ENCODE results near the gene PRR22. TPM values are rescaled to one million over a fixed set of nuclear protein-coding genes. Genes with fewer than 3 reads are reported as not detected.
"Not testable (repeated sequence)": the region's sequence is repeated elsewhere in the genome, so short reads cannot be mapped to it uniquely, and the experiment has no call there.

Gene PRR22
- total RNA-seq, 1 donor = 0.09 TPM

DNA sequence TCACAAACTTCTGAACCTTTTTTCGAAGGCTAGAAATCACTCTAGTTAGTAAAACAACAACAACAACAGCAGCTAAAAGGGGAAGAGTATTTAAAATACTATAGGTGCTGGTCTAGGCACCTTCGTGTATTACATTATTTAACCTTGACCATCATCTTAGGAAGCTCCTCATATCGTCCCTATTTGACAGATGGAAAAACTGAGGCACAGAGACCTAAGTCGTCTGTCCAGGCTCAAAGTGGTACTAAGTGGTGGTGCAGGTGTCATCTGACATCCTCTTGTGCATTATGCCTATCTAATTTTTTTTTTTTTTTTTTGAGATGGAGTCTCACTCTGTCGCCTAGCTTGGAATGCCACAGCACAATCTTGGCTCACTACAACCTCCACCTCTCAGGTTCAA lies 35.0 kb downstream of the PRR22 start:
- TF ChIP-seq, protein P1, sequence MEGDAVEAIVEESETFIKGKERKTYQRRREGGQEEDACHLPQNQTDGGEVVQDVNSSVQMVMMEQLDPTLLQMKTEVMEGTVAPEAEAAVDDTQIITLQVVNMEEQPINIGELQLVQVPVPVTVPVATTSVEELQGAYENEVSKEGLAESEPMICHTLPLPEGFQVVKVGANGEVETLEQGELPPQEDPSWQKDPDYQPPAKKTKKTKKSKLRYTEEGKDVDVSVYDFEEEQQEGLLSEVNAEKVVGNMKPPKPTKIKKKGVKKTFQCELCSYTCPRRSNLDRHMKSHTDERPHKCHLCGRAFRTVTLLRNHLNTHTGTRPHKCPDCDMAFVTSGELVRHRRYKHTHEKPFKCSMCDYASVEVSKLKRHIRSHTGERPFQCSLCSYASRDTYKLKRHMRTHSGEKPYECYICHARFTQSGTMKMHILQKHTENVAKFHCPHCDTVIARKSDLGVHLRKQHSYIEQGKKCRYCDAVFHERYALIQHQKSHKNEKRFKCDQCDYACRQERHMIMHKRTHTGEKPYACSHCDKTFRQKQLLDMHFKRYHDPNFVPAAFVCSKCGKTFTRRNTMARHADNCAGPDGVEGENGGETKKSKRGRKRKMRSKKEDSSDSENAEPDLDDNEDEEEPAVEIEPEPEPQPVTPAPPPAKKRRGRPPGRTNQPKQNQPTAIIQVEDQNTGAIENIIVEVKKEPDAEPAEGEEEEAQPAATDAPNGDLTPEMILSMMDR (IDR thresholded peaks at IDR 0.05; ENCODE audit: insufficient read depth, low read length) = no peak
- H3K4me3 ChIP-seq (ENCODE audit: low read depth, low read length) = no peak overlapping the region
- no peak for DNase-seq (ENCODE audit: low read depth)

DNA sequence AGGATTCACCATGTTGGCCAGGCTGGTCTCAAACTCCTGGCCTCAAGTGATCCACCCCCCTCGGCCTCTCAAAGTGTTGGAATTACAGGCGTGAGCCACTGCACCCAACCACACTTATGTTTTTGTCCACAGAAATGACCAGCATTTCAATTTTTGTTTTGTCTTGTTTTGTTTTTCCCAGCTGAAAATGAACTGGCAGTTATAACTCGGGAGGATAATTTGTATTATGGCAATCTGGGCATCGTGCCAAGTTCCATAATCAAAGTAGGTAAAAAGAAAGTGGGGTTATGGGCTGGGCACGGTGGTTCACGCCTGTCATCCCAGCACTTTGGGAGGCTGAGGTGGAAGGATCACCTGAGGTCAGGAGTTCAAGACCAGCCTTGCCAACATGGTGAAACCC lies 35.6 kb downstream of the PRR22 start:
- not testable (repeated sequence) for DNase-seq (ENCODE audit: low read depth); H3K4me3 ChIP-seq (ENCODE audit: low read depth, low read length)

DNA sequence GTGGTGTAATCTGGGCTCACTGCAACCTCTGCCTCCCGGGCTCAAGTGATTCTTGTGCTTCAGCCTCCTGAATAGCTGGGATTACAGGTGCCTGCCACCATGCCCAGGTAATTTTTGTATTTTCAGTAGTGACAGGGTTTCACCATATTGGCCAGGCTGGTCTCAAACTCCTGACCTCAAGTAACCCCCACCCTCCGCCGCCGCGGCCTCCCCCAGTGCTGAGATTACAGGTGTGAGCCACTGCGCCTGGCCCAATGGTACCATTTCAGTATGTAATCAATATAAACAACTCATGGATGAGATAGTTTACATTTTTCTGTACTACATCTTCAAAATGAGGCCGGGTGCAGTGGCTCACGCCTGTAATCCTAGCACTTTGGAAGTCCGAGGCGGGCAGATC lies 39.5 kb downstream of the PRR22 start:
- not testable (repeated sequence) for DNase-seq (ENCODE audit: low read depth); H3K4me3 ChIP-seq (ENCODE audit: low read depth, low read length)

DNA sequence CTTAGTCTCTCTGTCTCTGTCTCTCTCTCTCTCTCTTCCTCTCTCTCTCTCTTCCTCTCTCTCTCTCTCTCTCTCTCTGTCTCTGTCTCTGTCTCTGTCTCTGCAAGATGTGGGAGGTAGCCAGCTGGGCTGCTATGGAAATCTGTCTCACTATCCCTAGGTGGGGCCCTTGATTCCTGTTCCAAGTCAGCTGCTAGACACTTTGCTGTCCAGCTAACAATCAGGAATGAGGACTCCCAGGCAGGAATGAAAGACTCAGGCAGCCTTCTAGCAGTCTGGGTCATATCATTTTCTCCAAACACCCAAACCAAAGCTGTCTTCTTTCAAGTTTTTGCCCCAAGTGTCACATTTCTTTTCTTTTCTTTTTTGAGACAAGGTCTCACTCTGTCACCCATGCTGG lies 40.9 kb downstream of the PRR22 start:
- DNase-seq (ENCODE audit: low read depth) = peak; percentile 7
- TF ChIP-seq, protein P1 (IDR thresholded peaks at IDR 0.05; ENCODE audit: insufficient read depth, low read length) = no peak
- no peak overlapping the region for H3K4me3 ChIP-seq (ENCODE audit: low read depth, low read length)

DNA sequence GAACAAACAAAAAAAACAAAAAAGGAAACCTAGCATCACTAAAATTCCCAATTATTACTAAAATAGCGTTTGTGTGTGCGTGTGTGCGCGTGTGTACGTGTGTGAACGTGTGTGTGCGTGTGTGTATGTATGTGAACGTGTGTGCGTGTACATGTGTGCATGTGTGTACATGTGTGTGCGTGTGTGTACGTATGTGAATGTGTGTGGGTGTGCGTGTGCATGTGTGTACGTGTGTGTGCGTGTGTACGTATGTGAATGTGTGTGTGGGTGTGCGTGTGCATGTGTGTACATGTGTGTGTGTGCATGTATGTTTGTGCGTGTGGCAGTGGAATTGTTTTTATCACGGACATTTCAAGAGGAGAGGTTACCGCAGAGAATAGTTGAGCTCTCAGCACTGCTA lies 42.5 kb downstream of the PRR22 start:
- DNase-seq (ENCODE audit: low read depth) = no peak
- H3K4me3 ChIP-seq (ENCODE audit: low read depth, low read length) = no peak overlapping the region
- TF ChIP-seq, protein P1 (IDR thresholded peaks at IDR 0.05; ENCODE audit: insufficient read depth, low read length) = no peak

DNA sequence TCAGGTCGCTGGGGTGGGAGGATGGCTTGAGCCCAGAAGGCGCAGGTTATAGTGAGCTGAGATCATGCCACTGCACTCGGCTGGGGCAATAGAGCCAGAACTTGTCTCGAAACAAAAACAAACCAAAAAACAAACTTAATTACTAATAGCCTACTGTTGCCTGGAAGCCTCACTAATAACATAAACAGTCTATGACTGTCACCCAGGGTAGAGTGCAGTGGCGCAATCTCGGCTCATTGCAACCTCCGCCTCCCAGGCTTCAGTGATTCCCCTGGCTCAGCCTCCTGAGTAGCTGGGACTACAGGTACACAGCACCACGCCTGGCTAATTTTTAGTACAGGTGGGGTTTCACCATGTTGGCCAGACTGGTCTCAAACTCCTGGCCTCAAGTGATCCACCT lies 46.1 kb downstream of the PRR22 start:
- TF ChIP-seq, protein P1 (IDR thresholded peaks at IDR 0.05; ENCODE audit: insufficient read depth, low read length) = no peak
- DNase-seq (ENCODE audit: low read depth) = no peak
- H3K4me3 ChIP-seq (ENCODE audit: low read depth, low read length) = no peak overlapping the region

DNA sequence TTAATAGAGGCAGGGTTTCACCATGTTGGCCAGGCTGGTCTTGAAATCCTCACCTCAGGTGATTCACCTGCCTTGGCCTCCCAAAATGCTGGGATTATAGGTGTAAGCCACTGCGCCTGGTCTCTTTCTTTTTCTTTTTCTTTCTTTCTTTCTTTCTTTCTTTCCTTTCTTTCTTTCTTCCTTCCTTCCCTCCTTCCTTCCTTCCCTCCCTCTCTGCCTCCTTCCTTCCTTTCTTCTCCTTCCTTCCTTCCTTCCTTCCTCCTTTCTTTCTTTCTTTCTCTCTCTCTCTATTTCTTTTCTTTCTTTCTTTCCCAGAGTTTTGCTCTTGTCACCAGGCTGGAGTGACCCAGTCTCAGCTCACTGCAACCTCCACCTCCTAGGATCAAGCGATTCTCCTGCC lies 51.4 kb downstream of the PRR22 start:
- not testable (repeated sequence) for DNase-seq (ENCODE audit: low read depth)

More for the DNA sequence above, 51.4 kb downstream of the PRR22 start:
- H3K4me3 ChIP-seq (ENCODE audit: low read depth, low read length) = not testable (repeated sequence)

Other genes starting within 250 kb of the PRR22 start
- 0.08 TPM in 1 of 2 replicates, not detected in the other for gene TINCR, start 216.8 kb downstream of the PRR22 start, total RNA-seq (ENCODE audit: low replicate concordance)
- gene SAFB2, start 162.0 kb downstream of the PRR22 start, total RNA-seq (ENCODE audit: low replicate concordance) = 36.7 and 39.9 TPM in 2 replicates
- 43.5 and 92.9 TPM in 2 replicates for gene SAFB, start 161.7 kb downstream of the PRR22 start, total RNA-seq (ENCODE audit: low replicate concordance)
- gene MICOS13, start 104.2 kb downstream of the PRR22 start, total RNA-seq (ENCODE audit: low replicate concordance) = 15.4 and 31.1 TPM in 2 replicates
- gene HSD11B1L, start 103.7 kb downstream of the PRR22 start, total RNA-seq (ENCODE audit: low replicate concordance) = 10.8 and 17.2 TPM in 2 replicates
- gene RPL36, start 94.5 kb downstream of the PRR22 start, total RNA-seq (ENCODE audit: low replicate concordance) = 87.7 and 296 TPM in 2 replicates
- 80.3 and 130 TPM in 2 replicates for gene LONP1, start 64.6 kb downstream of the PRR22 start, total RNA-seq (ENCODE audit: low replicate concordance)
- not detected in 2 replicates for gene CATSPERD, start 64.1 kb downstream of the PRR22 start, total RNA-seq (ENCODE audit: low replicate concordance)
- 16.9 and 82.9 TPM in 2 replicates for gene DUS3L, start 6.4 kb upstream of the PRR22 start, total RNA-seq (ENCODE audit: low replicate concordance)
- 0.09 TPM in 1 of 2 replicates, not detected in the other for gene NRTN, start 20.3 kb upstream of the PRR22 start, total RNA-seq (ENCODE audit: low replicate concordance)
- not detected in 2 replicates for gene FUT6, start 55.0 kb upstream of the PRR22 start, total RNA-seq (ENCODE audit: low replicate concordance)
- gene FUT3, start 66.7 kb upstream of the PRR22 start, total RNA-seq (ENCODE audit: low replicate concordance) = not detected in 2 replicates
- gene FUT5, start 85.8 kb upstream of the PRR22 start, total RNA-seq (ENCODE audit: low replicate concordance) = not detected in 2 replicates
- gene NDUFA11, start 119.0 kb upstream of the PRR22 start, total RNA-seq (ENCODE audit: low replicate concordance) = 172 and 261 TPM in 2 replicates
- gene VMAC, start 120.1 kb upstream of the PRR22 start, total RNA-seq (ENCODE audit: low replicate concordance) = 3.2 and 5.6 TPM in 2 replicates
- 3.5 and 8.5 TPM in 2 replicates for gene CAPS, start 129.5 kb upstream of the PRR22 start, total RNA-seq (ENCODE audit: low replicate concordance)
- 41.4 and 58.0 TPM in 2 replicates for gene RANBP3, start 193.4 kb upstream of the PRR22 start, total RNA-seq (ENCODE audit: low replicate concordance)